Activated T-helper 1 cell treated with Interleukin-2 at 50 U/mL for 16 hours (primary cell): ENCODE results near the gene COL28A1.
"Not testable (repeated sequence)": the region's sequence is repeated elsewhere in the genome, so short reads cannot be mapped to it uniquely, and the experiment has no call there.

ENCODE experiments used
- DNase-seq: peaks from one replicate; pipeline ENCODE4 v3.0.0-alpha.2; 2020; ENCODE audit warnings: low read depth

Gene COL28A1

GRCh38 chr7:7561591-7561990 lies 25.9 kb upstream of the COL28A1 start:
- not testable (repeated sequence) for DNase-seq

GRCh38 chr7:7557252-7557651 lies 21.6 kb upstream of the COL28A1 start:
- no peak for DNase-seq

- DNase-seq: no peak
Observed at GRCh38 chr7:7556852-7557251, 21.2 kb upstream of the COL28A1 start.

- no peak for DNase-seq
Observed at GRCh38 chr7:7554649-7555575, 19.2 kb upstream of the COL28A1 start.

GRCh38 chr7:7554021-7554432 lies 18.4 kb upstream of the COL28A1 start:
- no peak for DNase-seq

GRCh38 chr7:7553386-7553785 lies 17.7 kb upstream of the COL28A1 start:
- DNase-seq: no peak

GRCh38 chr7:7552199-7552598 lies 16.5 kb upstream of the COL28A1 start:
- no peak for DNase-seq

- no peak for DNase-seq
Observed at GRCh38 chr7:7550663-7551062, 15.0 kb upstream of the COL28A1 start.

GRCh38 chr7:7548407-7548806 lies 12.7 kb upstream of the COL28A1 start:
- DNase-seq: no peak

GRCh38 chr7:7542251-7542835 lies 6.7 kb upstream of the COL28A1 start:
- no peak for DNase-seq

- no peak for DNase-seq
Observed at GRCh38 chr7:7539711-7540110, 4.0 kb upstream of the COL28A1 start.

- no peak for DNase-seq
Observed at GRCh38 chr7:7539152-7539551, 3.5 kb upstream of the COL28A1 start.

GRCh38 chr7:7537711-7538110 lies 2.0 kb upstream of the COL28A1 start:
- DNase-seq: no peak

GRCh38 chr7:7536396-7537019 lies 835 bp upstream of the COL28A1 start:
- DNase-seq: no peak

- no peak for DNase-seq
Observed at GRCh38 chr7:7533831-7534430, 1.7 kb downstream of the COL28A1 start.

GRCh38 chr7:7529328-7529727 lies 6.3 kb downstream of the COL28A1 start:
- DNase-seq: no peak

GRCh38 chr7:7527047-7527446 lies 8.6 kb downstream of the COL28A1 start:
- no peak for DNase-seq

- DNase-seq: no peak
Observed at GRCh38 chr7:7526006-7526405, 9.7 kb downstream of the COL28A1 start.

GRCh38 chr7:7524121-7524520 lies 11.6 kb downstream of the COL28A1 start:
- no peak for DNase-seq

- no peak for DNase-seq
Observed at GRCh38 chr7:7522421-7522820, 13.3 kb downstream of the COL28A1 start.

- no peak for DNase-seq
Observed at GRCh38 chr7:7521259-7521658, 14.4 kb downstream of the COL28A1 start.

- no peak for DNase-seq
Observed at GRCh38 chr7:7519528-7519927, 16.1 kb downstream of the COL28A1 start.

GRCh38 chr7:7519056-7519455 lies 16.6 kb downstream of the COL28A1 start:
- DNase-seq: no peak
